ENCODE measurements around the gene CCL17. TPM values are rescaled to one million over a fixed set of nuclear protein-coding genes. Genes with fewer than 3 reads are reported as not detected.

CCL17 gene
- not detected in 2 replicates for total RNA-seq (2013; cell fraction: nucleolus; rRNA removed)
- 66.1 and 72.0 TPM in 2 replicates for total RNA-seq (2014; rRNA removed)
- total RNA-seq (2014; rRNA removed; fragmentation: Illumina TruSeq; extraction: Trizol), result 54.8 and 54.9 TPM in 2 replicates
- total RNA-seq (2021), result 33.1 and 39.5 TPM in 2 replicates
- polyA plus RNA-seq (2011; ENCODE audit: low read depth), result 5.6 TPM
- 0.92 and 1.2 TPM in 2 replicates for polyA plus RNA-seq (2011; rRNA removed)
- polyA plus RNA-seq (2011; cell fraction: cytosol; rRNA removed), result 2.1 and 2.4 TPM in 2 replicates
- 0.59 and 1.1 TPM in 2 replicates for polyA plus RNA-seq (2011; cell fraction: nucleus; rRNA removed)
- polyA plus RNA-seq (2012), result 7.4 and 18.5 TPM in 2 replicates
- polyA plus RNA-seq (2014; fragmentation: Illumina TruSeq; extraction: Trizol), result 26.2 and 55.9 TPM in 2 replicates
- 10 to 100 TPM; 26.4 to 31.2 TPM for polyA plus RNA-seq (2014; fragmentation: Nextera tagmentation; extraction: Ambion mirVana)
- polyA plus RNA-seq (2014; rRNA removed), result 84.9 and 107 TPM in 2 replicates
- 10 to 100 TPM; 28.3 to 35.2 TPM for polyA plus RNA-seq (2016; fragmentation: Nextera tagmentation; extraction: Ambion mirVana)
- polyA minus RNA-seq (2011; rRNA and poly(A)+ RNA removed), result not detected in 2 replicates
- polyA minus RNA-seq (2011; cell fraction: cytosol; rRNA and poly(A)+ RNA removed), result not detected in 2 replicates
- not detected in 2 replicates for polyA minus RNA-seq (2011; cell fraction: nucleus; rRNA and poly(A)+ RNA removed)
- Bru-seq, nascent RNA, result percentile 21 among the genes with signal in this experiment
- percentile 24 among the genes with signal in this experiment for BruChase-seq, experiment 1, labeled RNA remaining after a 6-hour chase
- BruChase-seq, experiment 2, labeled RNA remaining after a 2-hour chase, result percentile 16 among the genes with signal in this experiment
- long read RNA-seq, experiment 1, partial matches to known transcripts, result 0 of 3 reads
- long read RNA-seq, experiment 1, other reads (novel, unspliced or antisense), result 1 of 3 reads
- long read RNA-seq, experiment 2, partial matches to known transcripts, result 0 of 3 reads
- long read RNA-seq, experiment 2, other reads (novel, unspliced or antisense), result 0 of 3 reads

GRCh38 chr16:57403965-57404817, at the start of gene CCL17:
Gene CCL17, plus strand, starts transcription at chr16:57404767. Its CDS starts 9,166 bp downstream, at chr16:57413933.
- ChIA-PET RAD21 (ENCODE audit: unreplicated experiment) (interaction anchor here (0.5 to 2.1 kb wide), 4 partner anchors 9 to 103 kb away, joined by 3 to 8 read pairs (median 4); no protein-coding TSS in a partner anchor), CTCF (interaction anchor here (1.0 to 1.6 kb wide), 4 partner anchors 10 to 104 kb away, joined by 3 to 4 read pairs (median 3); no protein-coding TSS in a partner anchor), SMC1A (ENCODE audit: uncharacterized antibody, unreplicated experiment) (interaction anchor here (0.7 to 2.6 kb wide), 11 partner anchors 9 to 101 kb away, joined by 3 to 10 read pairs (median 4); no protein-coding TSS in a partner anchor), POLR2A (interaction anchor here (1.1 to 1.5 kb wide), 3 partner anchors 9 to 22 kb away, joined by 3 to 8 read pairs (median 4); no protein-coding TSS in a partner anchor)
- Histone ChIP-seq H3K27me3 (replicated peaks in 1 of 2; ENCODE audit: control insufficient read depth in 2 of 2, insufficient read depth in 2 of 2, low read length in 1 of 2) (no peaks in the 10 kb centered on the region), H3K27ac (ENCODE audit: control insufficient read depth, insufficient read depth) (no peak within 1 kb of the TSS), H2AFZ (ENCODE audit: control insufficient read depth, low read depth, low read length) (no peak within 1 kb of the TSS), H3K9ac (ENCODE audit: control insufficient read depth, insufficient read depth, low read length) (no peak within 1 kb of the TSS), H3K4me1 (ENCODE audit: control insufficient read depth, insufficient read depth, low read length) (peaks cover 7% of the 10 kb centered on the region), H4K20me1 (ENCODE audit: control insufficient read depth, insufficient read depth) (no peaks in the 10 kb centered on the region), H3K4me3 (no peak within 1 kb of the TSS), H3K9me3 (replicated peaks; ENCODE audit: control insufficient read depth, insufficient read depth, low read length) (no peaks in the 10 kb centered on the region), H3K4me2 (ENCODE audit: control insufficient read depth, insufficient read depth) (no peak within 1 kb of the TSS), H3K79me2 (ENCODE audit: control insufficient read depth, insufficient read depth, low read length) (no peaks in the 10 kb centered on the region), H3K36me3 (ENCODE audit: control insufficient read depth in 2 of 2, insufficient read depth in 2 of 2, low read length in 1 of 2) (no peaks in the 10 kb centered on the region)
- intact Hi-C loops (cut with micrococcal nuclease; ENCODE audit: unreplicated experiment) (no loop called here), in situ Hi-C loops (cut with MboI) (no loop called here)
- BruUV-seq (replicated peaks), result no TSS peak
- TF ChIP-seq TARDBP (IDR thresholded peaks at IDR 0.05; ENCODE audit: borderline replicate concordance), result no peak
- TF ChIP-seq TCF12 (IDR thresholded peaks at IDR 0.05; ENCODE audit: low read depth, low read length), result no peak
- 0 out of 6 replicates have a peak, but pooled peaks of 1 of the 3 experiments have one; percentile 3 for TF ChIP-seq CTCF (IDR thresholded peaks at IDR 0.05 in 2 of 3, conservative IDR thresholded peaks at IDR 0.05 in 1 of 3; ENCODE audit: control insufficient read depth in 2 of 3, extremely low read depth in 1 of 3, insufficient read depth in 1 of 3, low read depth in 3 of 3, low read length in 3 of 3)
- FAIRE-seq, result no peak
- DNase-seq (ENCODE audit: low read depth, low spot score), result no peak
- 84% methylated on average over 17 of the region's 17 CpGs for WGBS (ENCODE audit: insufficient coverage, insufficient replicate concordance, low lambda C conversion rate, missing lambda C conversion rate)
- ATAC-seq, result no peak
